NCI-H2081 treated with DMSO at 0.1 percent for 48 hours (cell line): Measurements from ENCODE around the gene B3GALT6.
A peak's percentile ranks its signal among the peaks of the same experiment; 100 is the strongest.

Source experiments
- DNase-seq: peaks from one replicate; lab custom pipeline; 2025; lab: John Stamatoyannopoulos, UW

B3GALT6 gene

DNA sequence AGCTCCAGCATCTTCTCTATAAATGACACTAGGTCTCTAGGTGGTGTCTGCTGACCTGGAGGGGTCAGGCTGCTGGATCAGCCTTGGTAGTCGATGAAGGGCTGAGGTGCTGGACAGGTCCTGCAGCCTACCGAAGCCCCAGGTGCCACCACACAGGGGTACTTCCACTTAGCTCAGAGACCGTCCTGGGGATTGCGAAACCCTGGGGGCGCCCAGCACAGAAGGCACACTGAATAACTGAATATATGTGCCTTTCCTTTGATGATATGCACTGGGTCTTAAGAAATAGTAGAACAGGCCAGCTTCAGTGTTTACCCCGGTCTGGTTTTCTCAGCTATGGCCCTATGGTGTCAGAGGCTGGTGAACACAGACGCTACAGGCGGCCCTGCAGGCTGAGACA lies 30.7 kb downstream of the B3GALT6 start:
- no peak for DNase-seq

- DNase-seq = no peak
Measured at GRCh38 chr1:1264026-1264425, 32.0 kb downstream of the B3GALT6 start.

DNA sequence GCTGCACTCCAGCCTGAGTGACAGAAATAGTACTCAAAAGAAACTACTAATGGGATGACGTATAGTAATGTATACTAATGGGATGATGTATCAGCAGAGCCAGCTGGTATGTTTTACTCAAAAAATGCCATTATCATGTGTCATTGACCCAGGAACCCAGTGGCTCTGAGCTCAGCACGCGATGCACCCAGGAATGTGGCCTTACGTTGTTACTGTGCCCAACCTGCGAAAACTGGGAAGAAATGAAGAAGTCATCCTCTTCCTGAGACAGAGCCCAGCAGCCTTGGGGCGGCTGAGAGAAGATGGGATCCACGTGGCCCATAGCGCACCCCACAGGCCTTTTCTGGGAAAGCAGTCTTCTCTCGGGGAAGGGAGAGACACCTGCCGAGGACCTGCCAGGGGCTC lies 32.8 kb downstream of the B3GALT6 start:
- DNase-seq = no peak

DNA sequence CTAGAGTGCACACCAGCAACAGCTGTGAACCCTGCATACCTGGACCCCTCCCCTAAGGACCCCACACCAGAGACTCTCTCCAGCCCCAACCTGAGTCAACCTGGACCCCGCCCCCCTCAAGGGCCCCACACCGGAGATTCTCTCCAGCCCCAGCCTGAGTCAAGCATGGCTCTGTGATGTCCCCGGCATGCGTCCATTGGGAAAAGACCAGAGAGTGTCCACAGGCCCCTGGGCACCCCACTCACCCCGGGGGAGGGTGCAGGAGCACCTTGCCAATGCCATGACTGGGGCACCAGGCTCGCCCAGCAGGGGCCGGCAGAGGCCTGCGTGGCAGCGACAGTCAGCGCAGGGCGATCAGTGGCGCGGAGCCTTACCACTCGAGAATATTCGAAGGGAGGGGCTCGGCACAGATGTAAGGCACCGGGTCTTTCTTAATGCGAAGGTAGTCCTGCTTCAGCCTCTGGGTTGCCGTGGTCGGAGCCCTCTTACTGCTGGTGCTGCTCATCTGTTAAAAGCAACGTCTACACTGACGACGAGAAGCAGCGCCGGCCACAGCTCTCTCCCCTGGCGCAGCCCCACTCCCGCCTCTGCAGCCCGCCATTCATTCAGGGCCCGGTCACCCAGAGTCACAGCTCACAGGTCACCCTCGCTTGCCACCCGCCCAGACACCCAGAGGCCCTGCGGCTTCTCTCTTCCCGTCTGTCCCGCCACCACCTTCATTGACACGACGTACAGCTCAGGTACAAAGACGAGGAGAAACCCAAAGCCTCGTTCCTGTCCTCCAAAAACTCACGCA lies 35.6 kb downstream of the B3GALT6 start:
- no peak for DNase-seq

GRCh38 chr1:1268284-1268682 lies 36.2 kb downstream of the B3GALT6 start:
- no peak for DNase-seq

DNA sequence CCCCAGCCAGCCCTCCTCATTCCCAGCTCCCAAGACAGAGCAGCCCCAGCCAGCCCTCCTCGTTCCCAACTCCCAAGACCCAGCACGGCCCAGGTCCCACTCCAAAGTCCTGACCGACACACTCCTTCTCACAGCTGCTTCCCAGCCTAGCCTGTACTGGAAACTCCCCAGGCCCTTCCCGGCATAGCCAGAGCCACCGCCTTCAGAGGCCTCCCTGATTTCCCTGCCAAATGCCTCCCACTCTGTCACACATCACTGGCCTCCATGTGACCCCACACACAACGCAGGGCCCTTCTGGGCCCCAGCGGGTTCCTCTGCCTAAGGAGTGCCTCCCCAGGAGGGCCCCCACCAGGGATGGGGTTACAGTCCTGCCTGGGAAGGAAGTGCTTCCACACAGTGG lies 38.8 kb downstream of the B3GALT6 start:
- no peak for DNase-seq

DNA sequence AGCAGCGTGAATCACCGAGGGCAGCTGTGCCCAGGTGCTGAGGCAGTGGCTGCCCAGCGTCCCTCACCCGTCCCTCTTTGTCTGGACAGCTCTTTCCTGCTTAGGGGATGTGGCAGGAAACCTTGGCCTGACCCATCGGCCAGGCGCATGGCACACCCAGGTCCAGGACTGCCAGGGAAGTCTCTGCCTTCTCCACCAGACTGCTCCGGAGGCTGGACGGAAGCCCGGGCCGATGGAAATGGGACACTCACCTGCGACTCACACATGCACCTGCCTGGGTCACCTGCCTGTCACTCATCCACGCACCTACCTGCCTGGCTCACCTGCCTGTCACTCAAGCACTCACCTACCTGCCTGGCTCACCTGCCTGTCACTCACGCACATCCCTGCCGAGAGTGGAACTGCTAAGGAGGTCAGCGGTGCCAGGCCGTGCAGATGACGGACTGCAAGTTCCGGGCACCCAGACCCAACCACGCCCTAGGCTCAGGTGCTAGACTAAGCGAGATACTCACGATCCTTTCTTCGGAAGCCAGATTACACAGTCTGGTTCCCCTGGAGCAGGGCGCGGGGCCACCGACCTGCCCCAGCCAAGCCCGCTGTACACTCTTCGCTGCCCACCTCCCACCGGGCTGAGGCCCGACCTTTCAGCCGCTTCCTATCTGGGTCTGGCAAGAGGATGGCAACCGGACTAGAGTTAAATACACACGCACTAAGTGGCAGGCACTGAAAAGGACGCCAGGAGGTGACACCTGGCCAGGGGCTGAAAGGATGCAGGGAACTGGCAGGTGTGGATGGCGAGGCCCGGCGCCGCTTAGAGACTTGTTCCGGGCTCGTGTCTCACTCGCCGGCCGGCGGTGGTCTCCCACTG lies 40.5 kb downstream of the B3GALT6 start:
- no peak for DNase-seq

DNA sequence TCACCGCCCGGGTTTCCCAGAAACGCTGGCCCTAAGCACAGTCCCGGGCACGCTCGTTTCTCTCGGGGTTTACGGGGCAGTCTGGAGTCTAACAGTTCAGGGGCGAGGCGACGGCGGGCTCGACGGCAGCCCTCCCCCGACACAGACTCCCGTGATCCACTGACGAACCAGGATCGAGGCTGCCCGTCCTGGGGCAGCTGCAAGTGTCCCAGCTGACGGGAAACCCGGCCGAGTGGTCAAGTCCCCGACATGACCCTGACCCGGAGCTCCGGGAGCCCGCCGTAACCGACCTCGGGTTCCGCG lies 41.1 kb downstream of the B3GALT6 start:
- DNase-seq = no peak

DNA sequence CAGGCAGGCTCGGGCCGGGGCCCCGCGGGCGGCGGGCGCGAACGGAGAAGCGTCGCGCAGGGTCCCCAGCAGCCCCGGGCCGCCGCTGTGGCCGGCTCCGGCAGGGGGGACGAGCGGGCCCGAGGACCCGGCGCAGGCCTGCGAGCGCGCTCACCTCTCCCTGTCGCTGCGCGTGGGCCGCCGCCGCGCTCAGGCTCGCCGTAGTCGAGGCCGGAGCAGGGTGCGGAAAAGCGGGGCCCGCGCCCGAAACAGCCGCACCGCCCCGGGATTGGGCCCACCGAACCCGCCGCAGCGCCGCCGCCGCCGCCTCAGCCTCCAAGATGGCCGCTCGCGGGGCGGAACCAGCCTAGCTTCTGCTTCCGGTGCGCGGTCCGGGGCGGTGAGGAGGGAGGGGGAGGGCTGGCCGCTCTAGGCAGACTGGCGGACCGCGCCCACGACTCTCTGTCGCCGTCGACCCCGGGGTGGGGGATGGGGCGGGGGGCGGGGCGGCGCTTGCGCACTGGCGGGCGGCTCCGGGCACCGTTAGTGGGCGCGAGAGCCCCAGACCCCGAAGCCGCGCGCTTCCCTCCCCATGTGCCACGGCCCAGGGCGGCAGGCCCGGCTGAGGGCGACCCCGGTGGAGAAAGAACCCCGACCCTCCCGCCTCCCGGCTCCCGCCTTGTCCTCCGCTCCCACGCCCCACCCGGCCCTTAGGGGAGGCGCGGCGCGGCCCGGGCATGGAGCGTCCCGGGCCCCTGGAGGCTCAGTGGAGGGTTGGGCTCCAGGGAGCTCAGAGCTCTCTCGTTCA lies 41.7 kb downstream of the B3GALT6 start, which contains the start of gene UBE2J2:
Gene UBE2J2, minus strand, starts transcription at position 343 of the 787 bp plus-strand sequence. CDS start 5,862 bp downstream, outside the sequence.
- peak; percentile 63 for DNase-seq

DNA sequence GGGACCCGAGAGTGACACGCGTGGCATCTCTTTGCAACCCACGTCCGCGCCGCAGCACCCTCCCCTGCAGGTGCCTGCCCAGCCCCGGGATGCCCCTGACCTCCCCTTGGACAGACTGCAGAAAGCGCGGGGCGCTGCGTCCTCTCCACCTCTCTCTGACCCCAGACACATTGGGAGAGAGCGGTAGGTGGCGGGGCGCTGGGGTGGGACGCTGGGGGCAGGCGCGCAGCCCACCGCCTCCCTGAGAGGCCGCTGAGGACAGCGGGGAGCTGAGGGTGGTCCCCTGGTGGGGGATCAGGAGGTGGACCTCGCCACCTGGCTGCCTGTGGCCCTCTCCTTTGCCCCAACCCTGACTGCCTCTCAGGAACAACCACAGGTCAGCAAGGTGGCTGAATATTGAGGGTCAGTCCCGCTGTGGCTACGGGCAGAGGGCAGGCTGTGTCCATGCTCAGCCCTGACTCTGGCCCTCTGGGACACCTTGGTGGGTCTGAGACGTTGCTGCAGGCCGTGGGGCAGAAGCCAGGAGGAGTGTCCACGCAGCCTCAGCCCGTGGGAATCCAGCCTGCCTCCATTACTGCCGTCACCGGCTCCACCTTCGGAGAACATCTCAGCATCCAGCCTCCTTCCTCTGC lies 42.4 kb downstream of the B3GALT6 start:
- DNase-seq = no peak

GRCh38 chr1:1274931-1275431 lies 42.9 kb downstream of the B3GALT6 start:
- no peak for DNase-seq

- DNase-seq = no peak
Measured at GRCh38 chr1:1275836-1276235, 43.8 kb downstream of the B3GALT6 start.

- DNase-seq = no peak
Measured at GRCh38 chr1:1278620-1279019, 46.6 kb downstream of the B3GALT6 start.

DNA sequence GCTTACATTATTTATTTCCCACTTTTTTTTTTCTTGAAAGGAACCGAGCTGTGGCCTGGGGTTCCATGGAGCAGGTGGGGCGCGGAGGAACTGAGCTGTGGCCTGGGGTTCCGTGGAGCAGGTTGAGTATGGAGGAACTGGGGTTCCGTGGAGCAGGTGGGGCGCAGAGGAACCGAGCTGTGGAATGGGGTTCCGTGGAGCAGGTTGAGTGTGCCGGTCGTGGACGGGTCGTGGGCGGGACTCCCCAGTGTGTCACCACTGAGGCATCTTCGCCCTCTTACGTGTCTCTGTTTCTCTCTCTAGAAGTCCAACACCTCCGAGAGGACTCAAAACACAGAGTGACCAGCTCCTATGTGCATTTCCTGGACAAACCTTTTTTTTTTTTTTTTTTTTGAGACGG lies 47.0 kb downstream of the B3GALT6 start:
- no peak for DNase-seq

- no peak for DNase-seq
Measured at GRCh38 chr1:1280782-1281481, 48.9 kb downstream of the B3GALT6 start.

GRCh38 chr1:1281533-1282321 lies 49.7 kb downstream of the B3GALT6 start:
- no peak for DNase-seq

GRCh38 chr1:1282998-1283397 lies 51.0 kb downstream of the B3GALT6 start:
- no peak for DNase-seq

GRCh38 chr1:1283821-1284220 lies 51.8 kb downstream of the B3GALT6 start:
- no peak for DNase-seq
